Measurements from ENCODE around the gene ATF4.

ATF4 gene

GRCh38 chr22:39545386-39546365, 25.3 kb downstream of the ATF4 start:
- no peak overlapping the region for H3K4me3 ChIP-seq (ENCODE audit: extremely low read depth, insufficient read depth, low read length, poor library complexity, severe bottlenecking)
- no peaks in the 10 kb centered on the region for H3K36me3 ChIP-seq (ENCODE audit: control insufficient read depth, insufficient read depth, low read length)
- WGBS, 2 experiments (ENCODE audit: insufficient coverage in 2 of 2), result 43 to 44% methylated on average over 21 to 29 of the region's 39 CpGs
- no peak overlapping the region for H3K27ac ChIP-seq (ENCODE audit: low read depth, low read length, severe bottlenecking)
- H3K4me1 ChIP-seq (ENCODE audit: control insufficient read depth, insufficient read depth, low read length, poor library complexity, severe bottlenecking), result peaks cover 15% of the 10 kb centered on the region
- H3K9me3 ChIP-seq (ENCODE audit: control insufficient read depth, low read length), result no peaks in the 10 kb centered on the region

DNA sequence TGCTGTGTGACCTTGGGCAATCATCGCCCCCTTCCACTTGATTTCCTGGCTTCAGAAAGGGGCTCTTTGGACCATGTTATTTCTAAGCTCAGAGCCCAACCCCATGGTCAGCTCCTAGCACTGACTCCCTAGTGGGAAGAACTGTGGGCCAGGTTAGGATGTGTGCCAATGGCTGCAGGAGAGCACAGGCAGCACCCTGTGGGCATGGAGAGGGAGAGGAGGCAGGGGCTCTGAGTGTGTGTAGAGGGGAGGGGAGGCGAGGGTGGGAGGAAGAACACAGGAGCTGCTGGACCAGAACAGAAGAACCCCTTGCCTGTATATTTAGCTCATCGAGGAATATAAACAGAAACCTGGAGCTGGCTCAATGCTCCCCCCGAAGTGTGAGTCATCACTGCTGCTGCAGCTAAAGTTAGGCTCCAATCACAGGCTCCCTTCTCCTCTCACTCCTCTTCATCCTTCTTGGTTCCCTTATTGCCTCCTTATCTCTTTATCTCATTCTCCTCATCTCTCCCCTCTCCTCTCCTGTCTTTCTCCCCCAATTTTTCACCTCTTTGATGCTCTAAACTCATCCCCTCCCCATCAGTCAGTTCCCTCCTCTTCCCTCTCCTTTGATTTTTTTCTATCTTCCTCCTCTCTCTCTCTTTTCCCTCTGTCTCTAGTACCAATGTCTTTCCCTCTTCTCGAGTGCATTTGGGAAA, 26.7 kb downstream of the ATF4 start:
- no peak overlapping the region for H3K4me3 ChIP-seq (ENCODE audit: extremely low read depth, insufficient read depth, low read length, poor library complexity, severe bottlenecking)
- WGBS, 2 experiments (ENCODE audit: insufficient coverage in 2 of 2), result 33 to 52% methylated on average over 3 of the region's 5 CpGs
- H3K4me1 ChIP-seq (ENCODE audit: control insufficient read depth, insufficient read depth, low read length, poor library complexity, severe bottlenecking), result peaks cover 15% of the 10 kb centered on the region

GRCh38 chr22:39547587-39547947, 27.2 kb downstream of the ATF4 start:
- H3K27ac ChIP-seq (ENCODE audit: low read depth, low read length, severe bottlenecking), result no peak overlapping the region
- no peaks in the 10 kb centered on the region for H3K9me3 ChIP-seq (ENCODE audit: control insufficient read depth, low read length)
- H3K4me3 ChIP-seq (ENCODE audit: extremely low read depth, insufficient read depth, low read length, poor library complexity, severe bottlenecking), result no peak overlapping the region
- H3K4me1 ChIP-seq (ENCODE audit: control insufficient read depth, insufficient read depth, low read length, poor library complexity, severe bottlenecking), result peaks cover 15% of the 10 kb centered on the region
- no peaks in the 10 kb centered on the region for H3K36me3 ChIP-seq (ENCODE audit: control insufficient read depth, insufficient read depth, low read length)
- 59% methylated on average over 2 of the region's 2 CpGs; no CpG with 5 or more reads in 1 of the 2 experiments for WGBS, 2 experiments (ENCODE audit: insufficient coverage in 2 of 2)

More for the DNA sequence above, 26.7 kb downstream of the ATF4 start:
- Histone ChIP-seq H3K36me3 (ENCODE audit: control insufficient read depth, insufficient read depth, low read length) (no peaks in the 10 kb centered on the region), H3K27ac (ENCODE audit: low read depth, low read length, severe bottlenecking) (no peak overlapping the region), H3K9me3 (ENCODE audit: control insufficient read depth, low read length) (no peaks in the 10 kb centered on the region)

DNA sequence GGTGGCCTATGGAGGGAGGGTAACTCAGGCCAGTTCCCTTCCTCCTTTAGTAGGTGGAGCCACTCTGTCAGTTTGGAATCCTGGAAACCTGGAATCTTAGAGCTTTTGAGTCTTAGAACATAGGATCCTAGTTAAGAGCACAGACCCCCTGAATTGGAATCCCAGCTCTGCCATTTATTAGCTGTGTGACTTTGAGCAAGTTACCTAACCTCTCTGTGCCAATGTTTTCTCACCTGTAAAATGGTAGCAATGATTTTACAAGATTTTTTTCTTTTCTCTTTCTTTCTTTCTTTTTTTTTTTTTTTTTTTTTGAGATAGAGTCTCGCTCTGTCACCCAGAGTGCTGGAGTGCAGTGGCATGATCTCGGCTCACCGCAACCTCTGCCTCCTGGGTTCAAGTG, 33.1 kb downstream of the ATF4 start:
- no peak overlapping the region for H3K27ac ChIP-seq (ENCODE audit: low read depth, low read length, severe bottlenecking)
- H3K4me3 ChIP-seq (ENCODE audit: extremely low read depth, insufficient read depth, low read length, poor library complexity, severe bottlenecking), result no peak overlapping the region
- 100% methylated on average over 1 of the region's 3 CpGs; no CpG with 5 or more reads in 1 of the 2 experiments for WGBS, 2 experiments (ENCODE audit: insufficient coverage in 2 of 2)
- H3K36me3 ChIP-seq (ENCODE audit: control insufficient read depth, insufficient read depth, low read length), result no peaks in the 10 kb centered on the region
- no peaks in the 10 kb centered on the region for H3K9me3 ChIP-seq (ENCODE audit: control insufficient read depth, low read length)
- H3K4me1 ChIP-seq (ENCODE audit: control insufficient read depth, insufficient read depth, low read length, poor library complexity, severe bottlenecking), result peaks cover 3% of the 10 kb centered on the region

GRCh38 chr22:39554151-39554550, 33.8 kb downstream of the ATF4 start:
- H3K4me3 ChIP-seq (ENCODE audit: extremely low read depth, insufficient read depth, low read length, poor library complexity, severe bottlenecking), result no peak overlapping the region
- WGBS, 2 experiments (ENCODE audit: insufficient coverage in 2 of 2), result 67 to 87% methylated on average over 1 to 3 of the region's 3 CpGs
- H3K36me3 ChIP-seq (ENCODE audit: control insufficient read depth, insufficient read depth, low read length), result no peaks in the 10 kb centered on the region
- H3K27ac ChIP-seq (ENCODE audit: low read depth, low read length, severe bottlenecking), result no peak overlapping the region
- no peaks in the 10 kb centered on the region for H3K9me3 ChIP-seq (ENCODE audit: control insufficient read depth, low read length)
- peaks cover 8% of the 10 kb centered on the region for H3K4me1 ChIP-seq (ENCODE audit: control insufficient read depth, insufficient read depth, low read length, poor library complexity, severe bottlenecking)

DNA sequence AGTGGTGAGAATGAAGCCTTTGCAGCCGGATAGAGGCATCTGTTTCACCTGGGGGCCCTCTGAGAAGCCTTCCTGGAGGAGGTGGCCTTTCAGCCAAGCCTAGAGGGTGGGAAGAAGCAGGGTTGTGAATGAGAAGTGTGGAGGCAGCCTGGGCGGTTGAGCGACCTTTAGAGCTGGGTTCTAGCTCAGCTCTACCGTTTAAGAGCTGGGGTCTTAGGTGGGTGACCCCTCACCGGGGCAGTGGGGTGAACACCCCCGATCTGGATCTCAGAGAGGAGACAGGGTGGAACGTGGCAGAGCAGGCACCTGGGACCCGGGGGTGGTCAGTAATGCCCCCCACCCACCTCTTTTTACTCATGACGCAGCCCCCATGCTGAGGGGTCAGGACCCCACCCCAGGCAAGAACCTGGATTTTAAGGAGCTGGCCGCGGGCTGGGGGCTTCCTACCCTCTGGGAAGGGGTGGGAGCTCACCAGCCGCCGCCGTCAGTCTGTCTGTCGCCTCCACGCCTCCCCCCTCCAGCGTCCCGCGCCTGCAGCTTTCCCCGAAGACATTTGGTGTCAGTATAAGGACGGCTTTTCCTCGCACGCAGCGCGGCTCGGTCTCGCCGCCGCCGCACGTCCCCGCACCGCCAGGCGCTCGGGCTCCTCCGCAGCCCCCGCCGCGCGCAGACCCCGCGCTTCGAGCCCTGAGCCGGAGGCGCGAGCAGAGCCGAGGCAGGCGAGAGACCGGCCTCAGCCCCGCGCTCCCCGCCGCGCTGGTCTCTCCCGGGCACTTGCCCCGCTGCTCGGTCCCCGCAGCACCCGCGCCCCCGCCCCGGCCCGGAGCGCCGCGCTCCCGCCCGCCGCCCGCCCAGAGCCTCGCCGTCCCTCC, 36.8 kb downstream of the ATF4 start:
- Histone ChIP-seq H3K27ac (ENCODE audit: low read depth, low read length, severe bottlenecking) (no peak overlapping the region), H3K4me1 (ENCODE audit: control insufficient read depth, insufficient read depth, low read length, poor library complexity, severe bottlenecking) (peaks cover 8% of the 10 kb centered on the region), H3K36me3 (ENCODE audit: control insufficient read depth, insufficient read depth, low read length) (no peaks in the 10 kb centered on the region), H3K4me3 (ENCODE audit: extremely low read depth, insufficient read depth, low read length, poor library complexity, severe bottlenecking) (peak overlapping the region; percentile 21), H3K9me3 (ENCODE audit: control insufficient read depth, low read length) (no peaks in the 10 kb centered on the region)
- WGBS, 2 experiments (ENCODE audit: insufficient coverage in 2 of 2), result 3 to 8% methylated on average over 42 to 53 of the region's 72 CpGs

GRCh38 chr22:39558254-39558727, 37.9 kb downstream of the ATF4 start:
- peaks cover 8% of the 10 kb centered on the region for H3K4me1 ChIP-seq (ENCODE audit: control insufficient read depth, insufficient read depth, low read length, poor library complexity, severe bottlenecking)
- peak overlapping the region; percentile 11 for H3K4me3 ChIP-seq (ENCODE audit: extremely low read depth, insufficient read depth, low read length, poor library complexity, severe bottlenecking)
- no peaks in the 10 kb centered on the region for H3K36me3 ChIP-seq (ENCODE audit: control insufficient read depth, insufficient read depth, low read length)
- H3K9me3 ChIP-seq (ENCODE audit: control insufficient read depth, low read length), result no peaks in the 10 kb centered on the region
- 11 to 19% methylated on average over 22 to 28 of the region's 34 CpGs for WGBS, 2 experiments (ENCODE audit: insufficient coverage in 2 of 2)
- no peak overlapping the region for H3K27ac ChIP-seq (ENCODE audit: low read depth, low read length, severe bottlenecking)

GRCh38 chr22:39558950-39559349, 38.6 kb downstream of the ATF4 start:
- H3K4me3 ChIP-seq (ENCODE audit: extremely low read depth, insufficient read depth, low read length, poor library complexity, severe bottlenecking), result no peak overlapping the region
- no peaks in the 10 kb centered on the region for H3K9me3 ChIP-seq (ENCODE audit: control insufficient read depth, low read length)
- no peak overlapping the region for H3K27ac ChIP-seq (ENCODE audit: low read depth, low read length, severe bottlenecking)
- peaks cover 8% of the 10 kb centered on the region for H3K4me1 ChIP-seq (ENCODE audit: control insufficient read depth, insufficient read depth, low read length, poor library complexity, severe bottlenecking)
- 90 to 99% methylated on average over 11 to 12 of the region's 14 CpGs for WGBS, 2 experiments (ENCODE audit: insufficient coverage in 2 of 2)
- no peaks in the 10 kb centered on the region for H3K36me3 ChIP-seq (ENCODE audit: control insufficient read depth, insufficient read depth, low read length)

DNA sequence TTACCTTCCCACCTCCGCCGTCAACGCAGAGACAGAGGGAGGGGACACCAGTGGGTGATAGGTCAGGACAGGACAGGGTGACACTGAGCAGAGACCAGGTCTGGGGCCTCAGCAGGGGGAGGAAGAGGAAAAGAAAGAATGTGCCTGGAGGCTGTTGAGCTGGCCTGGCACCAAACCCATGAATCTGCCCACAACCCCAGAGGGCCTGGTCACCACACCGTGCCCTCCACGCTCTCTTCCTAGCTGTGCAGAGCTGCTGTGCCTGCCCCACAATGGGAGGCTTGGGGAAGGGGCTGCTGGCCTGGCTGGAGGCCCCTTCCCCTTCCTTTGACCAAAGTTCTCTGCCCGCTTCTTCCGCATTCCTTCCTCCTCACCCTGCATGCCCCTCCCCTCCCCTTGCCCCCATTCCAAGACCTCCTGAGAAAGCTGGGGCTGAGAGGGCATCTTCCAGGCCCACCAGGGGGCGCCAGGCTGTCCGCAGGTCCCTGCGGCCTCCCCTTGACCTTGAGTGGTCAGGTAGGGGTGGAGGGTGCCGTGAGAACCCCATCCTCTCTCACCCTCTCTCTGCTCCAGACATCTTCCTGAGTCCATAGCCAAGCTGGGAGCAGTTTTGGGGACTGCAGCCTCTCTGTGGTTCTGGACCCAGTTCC, 39.2 kb downstream of the ATF4 start:
- Histone ChIP-seq H3K27ac (ENCODE audit: low read depth, low read length, severe bottlenecking) (no peak overlapping the region), H3K4me3 (ENCODE audit: extremely low read depth, insufficient read depth, low read length, poor library complexity, severe bottlenecking) (no peak overlapping the region), H3K4me1 (ENCODE audit: control insufficient read depth, insufficient read depth, low read length, poor library complexity, severe bottlenecking) (peaks cover 8% of the 10 kb centered on the region), H3K9me3 (ENCODE audit: control insufficient read depth, low read length) (no peaks in the 10 kb centered on the region), H3K36me3 (ENCODE audit: control insufficient read depth, insufficient read depth, low read length) (no peaks in the 10 kb centered on the region)
- WGBS, 2 experiments (ENCODE audit: insufficient coverage in 2 of 2), result 55 to 69% methylated on average over 5 to 10 of the region's 11 CpGs

DNA sequence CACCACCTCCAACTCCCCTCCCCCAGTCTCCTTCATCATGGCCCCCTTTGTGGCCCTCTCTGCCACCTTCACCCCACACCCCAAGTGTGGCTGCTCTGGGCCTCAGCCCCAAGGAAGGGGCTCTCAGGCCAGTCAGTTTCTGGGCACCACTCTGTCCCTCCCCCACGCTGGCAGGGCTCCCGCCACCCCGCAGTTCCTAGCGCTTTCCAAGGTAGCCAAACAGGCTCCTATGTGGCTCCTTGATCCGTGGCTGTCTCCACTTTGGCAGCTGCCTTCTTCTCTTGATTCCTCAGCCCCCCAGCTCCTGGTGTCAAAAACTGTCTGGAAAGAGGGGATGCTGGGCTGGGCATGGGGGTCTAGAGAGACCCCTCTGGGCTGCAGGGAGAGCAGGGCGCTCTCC, 39.8 kb downstream of the ATF4 start:
- no peaks in the 10 kb centered on the region for H3K36me3 ChIP-seq (ENCODE audit: control insufficient read depth, insufficient read depth, low read length)
- peaks cover 8% of the 10 kb centered on the region for H3K4me1 ChIP-seq (ENCODE audit: control insufficient read depth, insufficient read depth, low read length, poor library complexity, severe bottlenecking)
- H3K27ac ChIP-seq (ENCODE audit: low read depth, low read length, severe bottlenecking), result no peak overlapping the region
- H3K9me3 ChIP-seq (ENCODE audit: control insufficient read depth, low read length), result no peaks in the 10 kb centered on the region
- WGBS, 2 experiments (ENCODE audit: insufficient coverage in 2 of 2), result 72 to 75% methylated on average over 4 to 6 of the region's 6 CpGs
- H3K4me3 ChIP-seq (ENCODE audit: extremely low read depth, insufficient read depth, low read length, poor library complexity, severe bottlenecking), result no peak overlapping the region

Measured in mesodermal cell (in vitro differentiated cells).